NCI-H1105 treated with DMSO at 0.1 percent for 48 hours (cell line): ENCODE results near the gene MAP4K3.
A peak's percentile ranks its signal among the peaks of the same experiment; 100 is the strongest.

Experiments used
- DNase-seq: peaks from one replicate; lab custom pipeline; 2025; lab: John Stamatoyannopoulos, UW

MAP4K3 gene

GRCh38 chr2:39241588-39241987 is 195.5 kb downstream of the MAP4K3 start:
- DNase-seq: no peak

DNA sequence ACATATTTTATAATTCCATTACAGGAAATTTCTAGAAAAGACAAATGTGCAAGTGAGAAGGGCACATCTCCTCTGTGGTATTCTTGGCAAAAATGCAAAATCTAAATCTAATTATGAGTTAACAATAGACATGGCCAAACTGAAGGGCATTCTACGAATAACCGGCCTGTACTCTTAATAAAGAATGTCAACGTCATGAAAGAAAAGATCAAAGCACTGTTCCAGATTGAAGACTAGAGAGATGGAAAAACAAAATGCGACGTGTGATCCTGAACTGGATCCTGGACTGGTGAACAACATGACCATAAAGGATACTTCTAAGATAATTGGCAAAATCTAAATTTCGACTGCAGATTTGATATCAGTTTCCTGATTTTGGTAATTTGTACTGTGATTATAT is 196.3 kb downstream of the MAP4K3 start:
- DNase-seq: no peak

GRCh38 chr2:39234754-39235153 is 202.3 kb downstream of the MAP4K3 start:
- DNase-seq: no peak

DNA sequence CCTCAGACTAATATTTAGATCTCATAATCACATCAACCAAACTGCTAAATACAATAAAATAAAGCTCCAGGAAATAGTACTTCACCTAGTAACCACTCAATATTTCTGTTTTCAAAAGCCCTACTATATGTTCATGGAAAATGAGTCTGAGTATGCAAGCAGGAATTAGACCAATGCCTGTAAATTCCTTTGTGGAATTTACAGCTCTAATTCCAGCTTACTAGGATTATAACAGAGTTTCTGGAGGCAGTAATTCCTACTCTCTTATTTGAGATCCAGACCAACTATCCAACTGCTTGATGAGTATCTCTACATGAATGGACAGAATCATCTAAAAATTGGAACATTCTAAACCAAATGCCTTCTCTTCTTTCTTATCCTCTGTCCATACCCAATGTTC is 204.9 kb downstream of the MAP4K3 start:
- DNase-seq: no peak

GRCh38 chr2:39228413-39229209 is 208.5 kb downstream of the MAP4K3 start:
- no peak for DNase-seq

- DNase-seq: peak; percentile 60
Observed at GRCh38 chr2:39227628-39228412, 209.3 kb downstream of the MAP4K3 start.

DNA sequence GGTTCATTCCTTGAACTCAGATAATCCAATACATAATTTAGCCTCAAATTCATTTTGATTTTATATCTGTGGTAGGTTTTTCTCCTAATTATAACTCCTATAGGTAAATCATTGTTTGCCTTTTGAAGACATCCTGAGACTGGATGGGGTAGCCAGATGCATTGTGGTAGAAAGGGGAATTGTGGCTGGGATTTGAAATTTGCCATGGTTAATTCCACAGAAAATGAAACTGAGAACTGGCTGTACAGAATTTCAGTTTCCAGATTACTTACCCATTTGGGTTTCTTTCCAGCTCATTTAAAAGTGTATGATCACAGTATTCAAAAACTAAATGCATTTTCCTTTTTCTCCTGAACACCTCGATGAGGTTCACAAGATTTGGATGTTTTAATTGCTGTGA is 211.5 kb downstream of the MAP4K3 start:
- DNase-seq: no peak

DNA sequence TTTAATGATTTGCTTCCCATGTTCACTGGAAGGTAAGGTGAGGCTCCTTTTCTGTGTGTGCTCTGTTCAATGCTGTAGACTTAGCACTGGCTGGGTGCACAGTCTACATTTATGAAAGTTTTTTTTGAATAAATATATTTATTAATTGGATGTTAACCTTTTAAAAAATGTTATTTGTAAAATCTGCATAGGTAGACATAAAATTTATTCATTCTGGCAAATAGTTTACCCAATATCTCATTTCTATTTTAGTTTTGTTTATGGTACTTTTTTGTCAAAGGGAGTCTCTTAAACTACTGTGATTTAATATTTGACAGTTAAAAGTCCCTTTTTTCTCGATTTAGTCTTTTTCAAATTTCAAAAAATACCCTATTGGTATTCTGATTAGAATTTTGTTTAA is 213.2 kb downstream of the MAP4K3 start:
- DNase-seq: no peak

- no peak for DNase-seq
Observed at GRCh38 chr2:39221459-39221858, 215.6 kb downstream of the MAP4K3 start.

DNA sequence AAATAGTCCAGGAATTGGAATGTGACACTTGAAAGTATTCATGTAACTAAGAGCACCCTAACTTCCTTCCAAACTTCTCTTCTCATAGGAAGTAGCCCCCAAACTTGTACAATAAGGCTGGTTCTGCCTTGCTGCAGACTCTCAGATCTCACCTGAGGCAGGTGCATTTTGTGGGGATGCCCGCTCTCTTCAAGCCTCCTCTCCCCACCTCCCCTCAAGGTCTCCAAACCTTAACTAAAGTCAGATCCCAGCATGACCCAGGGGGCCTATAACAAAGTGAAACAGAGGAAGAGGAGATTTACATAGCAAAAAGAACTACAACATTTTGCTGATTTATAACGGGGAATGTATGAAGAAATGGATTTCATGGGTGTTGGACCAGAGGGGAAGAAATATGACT is 216.9 kb downstream of the MAP4K3 start:
- no peak for DNase-seq

GRCh38 chr2:39218391-39218790 is 218.7 kb downstream of the MAP4K3 start:
- DNase-seq: no peak

- no peak for DNase-seq
Observed at GRCh38 chr2:39217192-39217550, 219.9 kb downstream of the MAP4K3 start.

GRCh38 chr2:39216346-39217191 is 220.5 kb downstream of the MAP4K3 start:
- DNase-seq: no peak

GRCh38 chr2:39215545-39215944 is 221.5 kb downstream of the MAP4K3 start:
- no peak for DNase-seq

GRCh38 chr2:39213015-39213414 is 224.1 kb downstream of the MAP4K3 start:
- DNase-seq: no peak

- DNase-seq: no peak
Observed at GRCh38 chr2:39210846-39211245, 226.2 kb downstream of the MAP4K3 start.

DNA sequence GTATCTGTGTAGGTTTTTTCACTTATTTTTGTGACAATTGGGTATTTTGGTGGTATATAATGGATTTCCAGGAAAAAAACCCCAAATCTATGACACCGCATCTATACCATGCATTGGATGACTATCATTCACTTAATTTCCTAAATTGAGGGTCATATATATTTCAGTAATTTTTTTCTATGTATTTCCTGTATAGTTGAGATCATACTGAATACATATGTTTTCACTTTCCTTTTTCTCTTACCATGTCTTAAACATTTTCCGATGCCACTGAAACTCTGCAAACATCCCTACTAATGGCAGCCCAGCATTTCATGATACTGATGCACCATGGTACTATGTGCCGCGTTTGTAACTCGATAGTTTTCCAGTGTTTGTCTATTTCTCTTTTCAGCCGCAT is 233.7 kb downstream of the MAP4K3 start:
- DNase-seq: no peak

DNA sequence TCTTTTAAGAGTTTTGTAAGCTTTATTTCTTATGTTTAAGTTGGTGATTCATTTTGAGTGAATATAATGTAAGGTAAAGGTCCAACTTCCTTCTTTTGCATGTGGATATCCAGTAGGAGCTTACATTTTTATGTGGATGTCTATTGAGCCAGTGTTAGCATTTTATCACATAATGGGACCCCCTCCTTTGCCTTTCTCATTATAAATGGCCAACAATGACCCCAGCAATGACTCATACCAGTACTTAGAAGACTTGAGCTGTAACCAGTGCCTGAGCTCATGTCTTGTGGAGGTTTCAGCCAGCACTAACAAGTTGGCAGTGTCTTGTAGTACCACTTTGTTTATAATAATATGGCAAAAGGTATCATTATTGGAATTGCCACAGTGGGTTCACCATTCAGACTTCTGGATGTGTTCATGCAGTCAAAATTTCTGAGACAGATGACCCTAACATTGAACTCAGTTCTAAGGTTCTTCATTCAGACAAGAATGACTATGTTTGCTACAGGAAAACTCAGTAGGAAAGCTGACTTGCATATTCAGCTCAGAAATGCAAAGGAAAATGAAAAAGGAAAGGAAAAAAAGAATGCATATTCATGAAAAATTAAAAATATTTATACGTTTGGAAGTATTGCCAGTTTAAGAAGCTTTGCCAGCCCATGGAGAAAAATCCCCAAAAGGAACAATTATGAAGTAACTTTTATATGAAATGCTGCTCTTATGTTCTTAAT is 234.3 kb downstream of the MAP4K3 start:
- no peak for DNase-seq
